HCEC 1CT (cell line): ENCODE measurements around the gene ZNF710.
A peak's percentile ranks its signal among the peaks of the same experiment; 100 is the strongest.
"Not testable (repeated sequence)": the region's sequence is repeated elsewhere in the genome, so short reads cannot be mapped to it uniquely, and the experiment has no call there.

Experiments
- DNase-seq: peaks from one replicate; pipeline ENCODE4 v3.0.0-alpha.2; 2017

The ZNF710 gene, protein sequence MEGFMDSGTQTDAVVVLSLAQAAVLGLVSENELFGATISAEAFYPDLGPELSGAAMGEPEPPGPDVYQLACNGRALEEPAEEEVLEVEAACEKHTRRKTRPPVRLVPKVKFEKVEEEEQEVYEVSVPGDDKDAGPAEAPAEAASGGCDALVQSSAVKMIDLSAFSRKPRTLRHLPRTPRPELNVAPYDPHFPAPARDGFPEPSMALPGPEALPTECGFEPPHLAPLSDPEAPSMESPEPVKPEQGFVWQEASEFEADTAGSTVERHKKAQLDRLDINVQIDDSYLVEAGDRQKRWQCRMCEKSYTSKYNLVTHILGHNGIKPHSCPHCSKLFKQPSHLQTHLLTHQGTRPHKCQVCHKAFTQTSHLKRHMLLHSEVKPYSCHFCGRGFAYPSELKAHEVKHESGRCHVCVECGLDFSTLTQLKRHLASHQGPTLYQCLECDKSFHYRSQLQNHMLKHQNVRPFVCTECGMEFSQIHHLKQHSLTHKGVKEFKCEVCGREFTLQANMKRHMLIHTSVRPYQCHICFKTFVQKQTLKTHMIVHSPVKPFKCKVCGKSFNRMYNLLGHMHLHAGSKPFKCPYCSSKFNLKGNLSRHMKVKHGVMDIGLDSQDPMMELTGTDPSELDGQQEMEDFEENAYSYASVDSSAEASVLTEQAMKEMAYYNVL

DNA sequence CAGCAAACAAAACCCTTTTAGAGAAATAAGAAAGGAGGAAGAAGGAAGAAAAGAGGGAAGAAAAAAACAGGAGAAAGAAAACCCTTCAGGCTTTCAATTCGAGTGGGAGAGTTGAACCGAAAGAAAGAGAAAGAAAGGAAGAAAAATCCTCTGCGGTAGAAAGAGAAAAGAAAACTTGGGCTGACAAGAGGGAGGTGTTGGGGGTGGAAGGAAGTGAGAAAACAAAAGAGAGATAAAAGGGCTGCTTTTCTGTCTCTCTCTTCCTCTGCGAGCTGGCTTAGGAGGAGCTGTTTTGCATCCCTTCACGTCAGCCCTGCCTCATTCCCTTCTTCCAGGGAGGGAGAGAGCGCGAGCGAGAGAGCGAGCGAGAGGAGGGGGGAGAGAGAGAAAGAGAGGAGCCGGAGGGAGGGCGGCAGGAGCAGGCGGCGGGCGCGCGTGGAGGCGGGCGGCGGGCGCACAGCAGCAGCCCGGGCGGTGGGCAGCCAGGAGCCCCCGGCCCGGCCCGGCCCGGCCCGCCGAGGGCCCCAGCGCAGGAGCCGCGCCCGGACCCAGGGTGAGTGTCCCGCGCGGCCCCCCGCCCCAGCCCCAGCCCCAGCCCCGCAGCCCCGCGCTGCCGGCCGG lies at the start of gene ZNF710:
TSS of gene ZNF710 (plus strand) at position 263 of the 621 bp plus-strand sequence. CDS start 65,814 bp downstream, outside the sequence.
- peak; percentile 56 for DNase-seq

DNA sequence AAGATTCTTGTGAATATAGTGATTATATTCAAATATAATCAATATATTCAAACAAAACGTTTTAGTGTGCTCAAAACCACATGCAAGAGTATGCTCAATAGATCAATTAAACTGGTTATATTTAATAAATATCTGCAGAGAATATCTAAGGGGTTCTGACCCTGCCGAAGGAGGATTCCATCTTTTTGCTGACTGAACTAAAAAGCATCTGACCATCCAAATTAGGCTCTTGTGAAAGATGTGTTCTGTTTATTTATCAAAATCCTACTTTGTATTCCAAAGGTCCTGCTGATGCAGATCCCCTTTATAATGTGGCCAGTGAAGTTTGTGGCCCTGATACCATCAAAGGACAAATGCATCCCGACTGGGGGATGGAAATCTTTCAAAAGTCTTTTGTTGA lies 46.6 kb upstream of the ZNF710 start:
- DNase-seq = no peak

DNA sequence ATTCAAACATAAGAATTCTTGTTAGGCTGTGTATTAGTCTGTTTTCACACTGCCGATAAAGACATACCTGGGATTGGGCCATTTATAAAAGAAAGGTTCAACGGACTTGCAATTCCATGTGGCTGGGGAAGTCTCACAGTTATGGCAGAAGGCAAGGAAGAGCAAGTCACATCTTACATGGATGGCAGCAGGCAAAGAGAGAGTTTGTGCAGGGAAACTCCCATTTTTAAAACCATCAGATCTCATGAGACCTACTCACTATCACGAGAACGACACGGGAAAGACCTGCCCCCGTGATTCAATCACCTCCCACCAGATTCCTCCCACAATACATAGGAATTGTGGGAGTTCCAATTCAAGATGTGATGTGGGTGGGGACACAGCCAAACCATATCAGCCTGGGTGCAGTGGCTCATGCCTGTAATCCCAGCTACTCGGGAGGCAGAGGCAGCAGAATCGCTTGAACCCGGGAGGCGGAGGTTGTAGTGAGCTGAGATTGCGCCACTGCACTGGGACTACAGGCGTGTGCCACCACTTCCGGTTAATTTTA lies 45.6 kb upstream of the ZNF710 start:
- not testable (repeated sequence) for DNase-seq

DNA sequence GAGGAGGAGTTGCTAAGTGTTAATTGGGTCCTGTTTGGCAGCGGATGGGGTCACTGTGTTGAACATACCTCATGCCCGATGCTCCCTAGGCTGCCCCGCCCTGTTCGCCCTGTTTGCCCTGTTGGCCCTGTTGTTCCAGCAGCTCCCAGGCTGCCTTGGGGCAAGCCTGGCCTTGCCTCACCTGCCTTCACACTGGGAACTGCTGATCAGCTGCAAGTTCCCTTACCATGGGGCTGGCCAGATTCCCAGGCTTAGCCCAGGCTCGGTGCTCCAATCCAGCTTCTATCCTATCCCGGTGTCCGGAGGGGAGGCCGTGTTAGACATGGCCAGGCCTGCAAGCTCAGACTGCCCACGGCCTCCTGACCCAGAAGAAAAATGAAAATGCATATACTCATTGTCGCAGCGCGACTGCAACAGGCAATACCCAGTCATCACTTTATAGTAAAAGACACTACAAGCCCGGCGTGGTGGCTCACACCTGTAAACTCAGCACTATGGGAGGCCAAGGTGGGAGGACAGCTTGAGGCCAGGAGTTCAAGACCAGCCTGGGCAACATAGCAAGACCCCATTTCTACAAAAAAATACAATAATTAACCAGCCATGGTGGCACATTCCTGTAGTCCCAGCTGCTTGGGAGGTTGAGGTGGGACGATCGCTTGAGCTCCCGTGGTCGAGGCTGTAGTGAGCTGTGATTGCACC lies 42.9 kb upstream of the ZNF710 start:
- DNase-seq = no peak

DNA sequence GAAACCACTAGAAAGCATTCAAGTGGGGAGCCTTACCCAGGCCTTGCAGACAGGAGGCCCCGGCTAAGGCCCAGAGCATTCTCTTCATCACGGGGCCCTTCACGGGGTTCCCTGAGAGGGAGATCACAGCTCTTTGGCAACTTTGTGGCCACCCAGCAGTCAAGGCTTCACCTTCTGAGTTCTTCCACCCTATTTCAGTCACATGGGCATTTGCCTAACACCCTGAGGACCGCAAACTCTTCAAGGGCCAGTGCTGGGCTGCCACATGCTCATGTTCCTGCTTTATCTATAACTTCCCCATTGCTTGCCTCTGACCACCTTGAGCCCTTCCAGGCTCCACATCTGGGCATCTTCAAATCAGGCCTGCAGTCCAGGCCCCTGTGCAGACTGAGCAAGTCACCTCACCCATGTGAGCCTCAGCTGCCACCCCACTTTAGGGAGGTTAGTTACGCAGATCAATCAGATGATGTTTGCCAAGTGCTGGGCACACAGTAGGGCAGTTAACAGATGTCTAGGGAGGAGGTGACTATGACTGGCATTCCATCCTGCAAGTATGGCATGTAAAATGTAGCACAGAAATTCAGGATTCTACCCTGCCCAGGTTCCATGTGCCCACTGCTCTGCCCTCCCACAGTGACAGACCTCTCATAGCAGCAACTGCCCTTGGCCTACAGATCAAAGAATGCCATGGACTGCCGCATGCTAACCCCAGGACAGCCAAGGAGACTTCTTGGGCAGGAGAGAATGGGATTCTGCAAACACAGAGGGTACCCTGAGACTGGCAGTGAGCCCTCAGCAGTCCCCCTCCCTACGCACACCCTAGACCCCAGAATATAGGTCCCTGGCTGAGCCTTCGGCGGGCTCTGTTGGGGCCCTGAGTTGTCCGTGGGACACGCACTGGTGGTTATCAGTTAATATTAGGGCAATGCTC lies 37.6 kb upstream of the ZNF710 start:
- DNase-seq = no peak

DNA sequence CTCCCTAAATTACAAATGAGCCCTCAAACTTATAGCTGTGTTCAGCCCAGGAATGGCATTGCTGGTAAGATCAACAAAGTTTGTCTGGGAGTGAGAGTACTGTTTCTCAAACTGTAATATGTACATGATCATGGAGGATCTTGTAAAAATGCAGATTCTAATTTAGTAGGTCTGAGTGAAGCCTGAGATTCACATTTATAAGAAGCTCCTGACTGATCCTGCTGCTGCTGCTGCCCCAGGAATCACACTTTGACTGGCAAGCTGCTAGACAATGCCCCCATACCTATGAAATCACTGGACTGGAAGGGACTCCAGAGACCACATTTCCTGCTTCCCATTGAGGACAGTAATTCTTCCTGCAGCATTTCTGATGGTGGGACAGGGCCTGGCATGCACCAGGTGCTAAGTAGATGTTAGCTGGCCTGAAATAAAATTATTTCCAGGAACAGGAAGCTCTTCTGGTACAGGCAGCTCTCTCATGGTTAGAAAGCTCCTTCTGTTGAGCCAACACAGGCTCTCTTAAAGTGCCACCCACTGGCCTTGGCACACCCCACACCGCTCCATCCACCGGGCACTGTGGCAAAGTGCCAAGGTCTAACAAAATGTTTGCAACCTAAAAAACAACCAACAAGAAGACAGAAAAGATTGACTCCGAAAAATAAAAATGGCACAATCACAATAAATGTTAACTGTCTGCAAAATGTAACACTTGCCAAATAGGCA lies 36.7 kb upstream of the ZNF710 start:
- DNase-seq = no peak

DNA sequence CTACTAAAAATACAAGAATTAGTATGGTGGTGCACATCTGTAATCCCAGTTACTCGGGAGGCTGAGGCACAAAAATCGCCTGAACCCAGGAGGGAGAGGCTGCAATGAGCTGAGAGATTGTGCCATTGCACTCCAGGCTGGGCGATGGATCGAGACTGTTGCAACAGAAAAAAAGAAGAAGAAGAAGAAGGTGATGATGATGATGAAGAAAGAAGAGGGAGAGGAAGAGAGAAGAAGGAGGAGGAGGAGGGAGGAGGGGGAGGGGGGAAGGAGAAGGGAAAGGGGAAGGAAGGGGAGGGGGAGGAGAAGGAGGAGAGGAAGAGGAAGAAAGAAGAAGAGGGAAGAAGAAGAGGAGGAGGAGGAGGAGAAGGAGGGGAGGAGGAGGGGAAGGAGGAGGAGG lies 33.2 kb upstream of the ZNF710 start:
- no peak for DNase-seq

DNA sequence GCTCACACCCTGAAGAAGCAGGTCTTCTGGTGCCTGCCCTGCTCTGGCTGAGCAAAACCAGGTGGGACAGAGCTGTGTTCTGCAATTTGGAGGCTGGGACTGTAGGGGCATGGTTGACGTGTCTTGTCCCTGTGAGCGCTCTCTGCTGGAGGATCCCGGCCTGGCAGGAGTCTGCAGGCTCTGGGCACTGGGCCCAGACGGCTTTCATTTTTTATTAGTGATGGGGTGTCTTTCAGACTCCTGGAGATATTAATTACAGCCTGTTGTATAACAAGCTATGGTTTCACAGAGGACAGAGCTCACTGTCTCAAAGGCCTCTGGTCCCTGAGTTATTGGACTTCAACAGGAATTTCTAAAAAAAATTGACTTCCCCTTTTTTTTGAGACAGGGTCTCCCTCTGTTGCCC lies 29.5 kb upstream of the ZNF710 start:
- DNase-seq = peak; percentile 70

DNA sequence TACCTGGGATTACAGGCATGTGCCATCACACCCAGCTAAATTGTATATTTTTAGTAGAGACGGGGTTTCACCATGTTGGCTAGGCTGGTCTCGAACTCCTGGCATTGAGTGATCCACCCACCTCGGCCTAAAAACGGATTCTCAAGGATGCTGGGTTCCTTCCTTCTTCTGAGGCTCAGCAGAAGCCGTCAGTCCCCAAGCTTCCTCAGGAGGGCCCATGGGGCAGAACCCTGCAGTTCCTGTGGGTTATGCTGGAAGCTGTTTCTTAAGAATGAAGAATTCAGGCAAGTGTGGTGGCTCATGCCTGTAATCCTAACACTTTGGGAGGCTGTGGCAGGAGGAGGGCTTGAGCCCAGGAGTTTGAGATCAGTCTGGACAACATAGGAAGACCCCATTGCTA lies 29.0 kb upstream of the ZNF710 start:
- DNase-seq = no peak

DNA sequence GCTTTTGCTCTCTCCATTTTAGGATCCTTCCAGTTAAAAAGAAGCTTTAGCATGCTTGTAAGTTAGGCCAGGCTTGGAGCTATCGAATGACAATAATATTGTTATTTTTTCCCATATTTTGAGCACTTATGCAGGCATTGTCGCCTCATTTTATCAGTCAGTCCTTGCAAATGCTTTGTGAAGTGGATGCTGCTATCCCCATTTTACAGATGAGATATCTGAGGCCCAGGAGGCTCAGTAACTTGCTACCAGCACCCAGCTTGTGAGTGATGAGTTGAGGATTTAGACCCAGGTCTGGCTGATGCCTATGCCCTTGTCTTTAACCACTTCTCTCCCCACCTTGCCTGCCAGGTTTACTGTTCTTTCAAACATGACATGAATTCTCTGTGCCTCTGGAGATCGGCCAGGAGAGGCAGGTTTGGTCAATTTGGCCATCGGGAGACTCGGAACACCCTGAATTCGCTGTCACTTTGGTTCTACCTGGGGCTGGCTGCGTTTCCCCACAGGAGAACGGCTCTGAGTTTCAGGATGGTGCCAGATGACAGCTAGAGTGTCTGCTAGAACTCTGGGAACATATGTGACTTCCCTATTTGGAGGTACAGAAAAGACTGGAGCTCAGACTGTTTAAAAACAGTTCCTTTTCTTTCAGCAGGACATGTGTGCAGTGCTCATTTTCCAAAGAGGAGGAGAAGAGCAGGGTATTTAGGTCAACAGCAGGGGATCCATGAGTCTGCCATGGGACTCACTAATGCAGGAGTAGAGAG lies 25.5 kb upstream of the ZNF710 start:
- DNase-seq = no peak

DNA sequence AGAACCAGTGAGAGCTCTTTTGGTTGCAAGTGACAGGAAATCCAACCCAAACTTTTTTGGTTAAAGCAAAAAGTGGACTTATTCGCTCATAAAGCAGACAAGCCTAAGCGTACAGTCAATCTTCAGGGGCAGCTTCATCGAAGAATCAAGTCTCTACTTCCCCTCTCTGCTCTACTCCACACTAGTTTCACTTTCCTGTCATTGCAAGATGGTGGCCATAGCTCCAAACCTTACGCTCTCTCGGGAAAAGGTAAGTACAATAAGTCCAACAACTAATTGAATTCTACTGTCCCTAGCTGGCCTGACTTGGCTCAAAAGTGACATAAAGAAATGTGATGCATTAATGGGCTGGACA lies 24.9 kb upstream of the ZNF710 start:
- no peak for DNase-seq

DNA sequence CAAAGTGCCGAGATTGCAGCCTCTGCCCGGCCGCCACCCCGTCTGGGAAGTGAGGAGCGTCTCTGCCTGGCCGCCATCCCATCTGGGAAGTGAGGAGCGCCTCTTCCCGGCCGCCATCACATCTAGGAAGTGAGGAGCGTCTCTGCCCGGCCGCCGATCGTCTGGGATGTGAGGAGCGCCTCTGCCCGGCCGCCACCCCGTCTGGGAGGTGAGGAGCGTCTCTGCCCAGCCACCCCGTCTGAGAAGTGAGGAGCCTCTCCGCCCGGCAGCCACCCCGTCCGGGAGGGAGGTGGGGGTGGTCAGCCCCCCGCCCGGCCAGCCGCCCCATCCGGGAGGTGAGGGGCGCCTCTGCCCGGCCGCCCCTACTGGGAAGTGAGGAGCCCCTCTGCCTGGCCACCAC lies 23.3 kb upstream of the ZNF710 start:
- DNase-seq = not testable (repeated sequence)

DNA sequence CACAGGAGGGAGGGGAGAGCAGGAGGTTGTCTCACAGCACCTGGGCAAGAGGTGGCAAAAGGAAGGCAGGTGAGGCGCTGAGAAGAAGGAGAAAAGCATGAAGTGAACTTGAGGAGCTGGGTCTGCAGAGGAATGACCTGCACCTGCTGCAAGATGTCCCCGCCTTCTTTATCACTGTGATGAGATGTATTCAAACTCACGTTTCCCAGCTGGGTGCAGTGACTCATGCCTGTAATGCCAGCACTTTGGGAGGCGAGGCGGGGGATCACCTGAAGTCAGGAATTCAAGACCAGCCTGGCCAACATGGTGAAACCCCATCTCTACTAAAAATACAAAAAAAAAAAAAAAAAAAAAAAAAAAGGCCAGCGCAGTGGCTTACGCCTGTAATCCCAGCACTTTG lies 22.2 kb upstream of the ZNF710 start:
- DNase-seq = no peak

DNA sequence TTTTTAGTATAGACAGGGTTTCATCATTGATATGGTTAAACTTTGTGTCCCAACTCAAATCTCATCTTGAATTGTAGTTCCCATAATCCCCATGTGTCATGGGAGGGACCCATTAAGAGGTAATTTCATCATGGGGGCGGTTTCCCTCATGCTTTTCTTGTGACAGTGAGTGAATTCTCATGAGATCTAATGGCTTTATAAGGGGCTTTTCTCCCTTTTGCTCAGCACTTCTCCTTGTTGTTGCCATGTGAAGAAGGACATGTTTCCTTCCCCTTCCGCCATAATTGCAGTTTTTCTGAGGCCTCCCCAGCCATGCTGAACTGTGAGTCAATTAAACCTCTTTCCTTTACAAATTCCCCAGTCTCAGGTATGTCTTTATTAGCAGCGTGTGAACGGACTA lies 20.2 kb upstream of the ZNF710 start:
- DNase-seq = no peak

DNA sequence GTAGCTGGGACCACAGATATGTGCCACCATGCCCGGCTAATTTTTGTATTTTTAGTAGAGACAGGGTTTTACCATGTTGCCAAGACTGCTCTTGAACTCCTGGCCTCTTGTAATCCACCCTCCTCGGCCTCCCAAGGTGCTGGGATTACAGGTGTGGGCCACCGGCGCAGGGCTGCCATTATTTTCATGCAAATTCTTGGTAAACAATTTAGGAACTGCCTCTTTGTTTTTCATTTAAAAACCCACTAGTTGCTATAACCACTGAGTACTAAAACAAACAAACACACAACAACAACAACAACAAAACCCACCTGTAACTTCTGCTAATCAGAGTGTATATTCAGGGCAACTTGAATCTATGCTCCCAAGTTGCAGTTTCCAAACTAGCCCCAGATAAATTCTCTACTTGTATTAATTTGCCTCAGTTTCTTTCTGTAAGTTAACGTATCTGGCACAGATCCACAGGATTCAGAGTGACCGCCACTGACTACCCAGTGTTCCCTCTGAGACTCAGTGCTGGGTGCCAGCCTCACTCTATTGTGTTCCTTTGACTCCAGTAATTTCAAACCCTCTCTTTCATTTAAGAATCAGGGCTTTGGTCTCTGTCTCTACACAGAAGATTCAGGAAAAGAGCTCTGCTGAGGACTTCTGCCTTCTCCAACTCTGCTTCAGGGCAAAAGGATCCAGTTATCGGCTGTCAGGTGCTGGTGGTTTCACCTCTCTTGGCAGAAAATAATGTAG lies 18.6 kb upstream of the ZNF710 start:
- DNase-seq = no peak

DNA sequence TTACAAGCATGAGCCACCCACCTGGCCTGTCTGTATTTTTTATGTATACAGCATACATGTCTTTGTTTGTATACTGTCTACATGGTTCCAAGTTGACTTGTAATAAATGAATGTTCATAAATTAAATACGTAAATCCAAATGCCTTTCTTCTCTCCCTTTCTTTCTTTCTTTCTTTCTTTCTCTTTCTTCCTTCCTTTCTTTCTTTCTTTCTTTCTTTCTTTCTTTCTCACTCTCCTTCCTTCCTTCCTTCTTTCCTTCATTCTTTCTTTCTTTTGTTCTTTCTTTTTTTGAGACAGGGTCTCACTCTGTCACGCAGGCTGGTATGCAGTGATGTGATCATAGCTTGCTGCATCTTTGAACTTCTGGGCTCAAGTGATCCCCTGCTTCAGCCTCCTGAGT lies 17.1 kb upstream of the ZNF710 start:
- DNase-seq = no peak

DNA sequence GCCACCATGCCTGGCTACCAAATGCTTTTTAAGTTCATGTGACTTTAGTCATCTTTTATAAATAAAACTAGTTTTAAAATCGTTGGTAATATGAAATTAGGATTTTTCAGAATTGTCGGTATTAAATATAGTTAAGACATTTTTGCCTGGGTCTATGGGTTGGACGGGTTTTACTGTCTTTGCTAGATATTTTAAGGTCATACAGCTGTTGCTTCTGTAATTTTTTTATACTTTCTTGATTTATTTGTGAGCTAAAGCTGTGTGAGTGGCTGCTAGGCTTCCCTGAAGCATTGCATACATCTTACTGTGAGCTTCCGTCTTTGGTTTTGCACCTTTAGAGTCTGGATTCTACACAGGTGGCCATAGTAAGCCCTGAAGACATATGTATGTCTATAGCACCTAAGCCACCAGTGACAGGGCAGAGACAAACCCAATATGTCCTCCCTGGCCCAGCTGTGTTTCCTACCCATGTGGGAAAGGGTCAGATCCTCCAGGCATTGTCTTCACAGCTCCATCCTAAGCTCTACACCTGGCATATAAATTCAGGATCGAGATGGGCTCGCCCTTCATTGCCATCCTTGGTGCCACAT lies 16.6 kb upstream of the ZNF710 start:
- no peak for DNase-seq

DNA sequence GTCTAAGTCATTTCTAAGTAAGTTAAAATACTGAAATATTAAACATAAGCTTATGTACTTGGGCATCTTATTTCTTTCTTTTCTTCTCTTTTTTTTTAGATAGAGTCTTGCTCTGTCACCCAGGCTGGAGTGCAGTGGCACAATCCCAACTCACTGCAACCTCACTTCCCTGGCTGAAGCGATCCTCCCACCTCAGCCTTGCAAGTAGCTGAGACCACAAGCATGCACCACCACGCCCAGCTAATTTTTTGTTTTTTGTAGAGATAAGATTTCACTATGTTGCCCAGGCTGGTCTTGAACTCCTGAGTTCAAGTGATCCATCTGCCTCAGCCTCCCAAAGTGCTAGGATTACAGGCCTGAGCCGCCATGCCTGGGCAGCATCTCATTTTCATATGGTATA lies 16.0 kb upstream of the ZNF710 start:
- DNase-seq = no peak

DNA sequence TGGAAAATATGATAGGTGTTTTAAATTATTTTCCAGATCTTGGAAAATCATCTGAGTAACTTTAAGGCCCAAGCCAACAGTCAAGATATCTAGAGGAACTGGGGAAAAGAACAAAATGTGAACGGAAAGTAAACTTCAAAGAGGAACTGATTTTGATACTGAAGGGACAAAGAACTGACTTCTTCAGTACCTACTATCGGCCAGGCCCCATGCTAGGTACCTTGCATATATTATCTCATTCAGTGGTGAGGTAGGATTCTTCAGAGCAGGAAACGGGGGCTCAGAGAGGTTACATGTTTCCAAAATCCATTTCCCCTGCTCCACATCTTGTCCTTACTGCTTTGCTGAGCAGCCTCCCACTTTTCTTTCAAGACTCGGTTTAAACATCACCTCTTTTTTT lies 9.8 kb upstream of the ZNF710 start:
- no peak for DNase-seq
